ENCODE data around the gene DSP. TPM values are rescaled to one million over a fixed set of nuclear protein-coding genes. Genes with fewer than 3 reads are reported as not detected.
A peak's percentile ranks its signal among the peaks of the same experiment; 100 is the strongest.

The DSP gene
- total RNA-seq, 2 donors from 2014 or later = 60.6 to 211 TPM

- Histone ChIP-seq H3K4me1 (replicated peaks) (no peaks in the 10 kb centered on the region), H3K27ac (no peak overlapping the region), H3K9me3 (no peaks in the 10 kb centered on the region), H3K27me3 (replicated peaks; ENCODE audit: insufficient read depth) (no peaks in the 10 kb centered on the region), H3K36me3 (no peaks in the 10 kb centered on the region), H3K4me3 (no peak overlapping the region)
- TF ChIP-seq POLR2A (IDR thresholded peaks at IDR 0.05) (no peak), POLR2AphosphoS5 (IDR thresholded peaks at IDR 0.05) (no peak)
- TF ChIP-seq, protein P1, sequence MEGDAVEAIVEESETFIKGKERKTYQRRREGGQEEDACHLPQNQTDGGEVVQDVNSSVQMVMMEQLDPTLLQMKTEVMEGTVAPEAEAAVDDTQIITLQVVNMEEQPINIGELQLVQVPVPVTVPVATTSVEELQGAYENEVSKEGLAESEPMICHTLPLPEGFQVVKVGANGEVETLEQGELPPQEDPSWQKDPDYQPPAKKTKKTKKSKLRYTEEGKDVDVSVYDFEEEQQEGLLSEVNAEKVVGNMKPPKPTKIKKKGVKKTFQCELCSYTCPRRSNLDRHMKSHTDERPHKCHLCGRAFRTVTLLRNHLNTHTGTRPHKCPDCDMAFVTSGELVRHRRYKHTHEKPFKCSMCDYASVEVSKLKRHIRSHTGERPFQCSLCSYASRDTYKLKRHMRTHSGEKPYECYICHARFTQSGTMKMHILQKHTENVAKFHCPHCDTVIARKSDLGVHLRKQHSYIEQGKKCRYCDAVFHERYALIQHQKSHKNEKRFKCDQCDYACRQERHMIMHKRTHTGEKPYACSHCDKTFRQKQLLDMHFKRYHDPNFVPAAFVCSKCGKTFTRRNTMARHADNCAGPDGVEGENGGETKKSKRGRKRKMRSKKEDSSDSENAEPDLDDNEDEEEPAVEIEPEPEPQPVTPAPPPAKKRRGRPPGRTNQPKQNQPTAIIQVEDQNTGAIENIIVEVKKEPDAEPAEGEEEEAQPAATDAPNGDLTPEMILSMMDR (IDR thresholded peaks at IDR 0.05) = no peak
- DNase-seq (ENCODE audit: low spot score) = no peak
- intact Hi-C loops (cut with DNase I) = no loop called here
- 62% methylated on average over 2 of the region's 2 CpGs for WGBS
Observed at GRCh38 chr6:7512320-7512719, 29.2 kb upstream of the DSP start.

DNA sequence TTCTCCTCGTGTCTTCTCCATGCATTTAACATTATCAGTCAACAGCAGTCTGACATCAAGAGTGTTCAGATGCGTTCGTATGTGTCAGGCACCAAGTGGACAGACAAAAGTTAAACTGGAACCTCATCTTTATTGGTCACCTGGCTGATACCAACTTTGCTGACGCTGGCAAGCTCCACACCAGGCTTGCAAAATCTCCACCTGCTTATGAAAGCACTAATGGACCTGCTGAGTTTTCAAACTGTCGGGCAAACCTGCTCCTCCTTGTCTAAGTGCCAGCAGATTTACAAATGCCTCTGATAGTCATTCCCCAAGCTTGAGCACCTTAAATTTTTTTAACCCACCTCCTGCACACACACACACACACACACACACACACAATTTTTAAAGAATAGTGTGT lies 27.9 kb upstream of the DSP start:
- peak; percentile 7 for DNase-seq (ENCODE audit: low spot score)
- Histone ChIP-seq H3K36me3 (no peaks in the 10 kb centered on the region), H3K27me3 (replicated peaks; ENCODE audit: insufficient read depth) (no peaks in the 10 kb centered on the region), H3K4me1 (replicated peaks) (no peaks in the 10 kb centered on the region), H3K27ac (no peak overlapping the region), H3K4me3 (no peak overlapping the region), H3K9me3 (no peaks in the 10 kb centered on the region)
- intact Hi-C loops (cut with DNase I) = no loop called here
- WGBS = 60% methylated on average over 5 of the region's 5 CpGs
- TF ChIP-seq POLR2A (IDR thresholded peaks at IDR 0.05) = no peak
- peak; percentile 11 for TF ChIP-seq POLR2AphosphoS5 (IDR thresholded peaks at IDR 0.05)

GRCh38 chr6:7515363-7515762 lies 26.1 kb upstream of the DSP start:
- TF ChIP-seq POLR2AphosphoS5 (IDR thresholded peaks at IDR 0.05) = no peak
- TF ChIP-seq, protein P1 (IDR thresholded peaks at IDR 0.05) = no peak
- TF ChIP-seq POLR2A (IDR thresholded peaks at IDR 0.05) = no peak
- Histone ChIP-seq H3K4me1 (replicated peaks) (no peaks in the 10 kb centered on the region), H3K27ac (no peak overlapping the region), H3K9me3 (no peaks in the 10 kb centered on the region), H3K36me3 (no peaks in the 10 kb centered on the region), H3K4me3 (no peak overlapping the region), H3K27me3 (replicated peaks; ENCODE audit: insufficient read depth) (no peaks in the 10 kb centered on the region)
- DNase-seq (ENCODE audit: low spot score) = no peak
- 95% methylated on average over 2 of the region's 2 CpGs for WGBS
- intact Hi-C loops (cut with DNase I) = no loop called here

DNA sequence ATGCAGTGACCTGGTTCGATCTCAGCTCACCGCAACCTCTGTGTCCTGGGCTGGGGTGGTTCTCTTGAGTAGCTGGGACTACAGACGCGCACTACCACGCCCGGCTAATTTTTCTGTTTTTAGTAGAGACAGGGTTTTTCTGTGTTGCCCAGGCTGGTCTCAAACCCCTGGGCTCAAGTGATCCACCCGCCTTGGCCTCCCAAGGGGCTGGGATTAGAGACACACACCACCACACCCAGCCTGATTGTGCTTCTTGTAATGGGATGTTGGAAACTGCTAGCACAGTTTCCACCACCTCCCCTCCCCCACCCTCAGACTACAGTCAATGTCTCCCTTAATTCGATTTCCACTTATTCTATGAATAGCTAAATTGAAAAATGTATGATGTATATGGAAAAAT lies 22.6 kb upstream of the DSP start:
- DNase-seq (ENCODE audit: low spot score) = no peak
- intact Hi-C loops (cut with DNase I) = no loop called here
- Histone ChIP-seq H3K4me3 (no peak overlapping the region), H3K4me1 (replicated peaks) (no peaks in the 10 kb centered on the region), H3K27me3 (replicated peaks; ENCODE audit: insufficient read depth) (no peaks in the 10 kb centered on the region), H3K9me3 (no peaks in the 10 kb centered on the region), H3K27ac (no peak overlapping the region), H3K36me3 (no peaks in the 10 kb centered on the region)
- 93% methylated on average over 8 of the region's 8 CpGs for WGBS
- TF ChIP-seq, protein P1 (IDR thresholded peaks at IDR 0.05) = no peak
- TF ChIP-seq POLR2A (IDR thresholded peaks at IDR 0.05) (no peak), POLR2AphosphoS5 (IDR thresholded peaks at IDR 0.05) (no peak)

- H3K36me3 ChIP-seq = no peaks in the 10 kb centered on the region
- no peaks in the 10 kb centered on the region for H3K9me3 ChIP-seq
- H3K4me3 ChIP-seq = no peak overlapping the region
- no peaks in the 10 kb centered on the region for H3K4me1 ChIP-seq (replicated peaks)
- TF ChIP-seq, protein P1 (IDR thresholded peaks at IDR 0.05) = no peak
- TF ChIP-seq POLR2AphosphoS5 (IDR thresholded peaks at IDR 0.05) (no peak), POLR2A (IDR thresholded peaks at IDR 0.05) (no peak)
- H3K27me3 ChIP-seq (replicated peaks; ENCODE audit: insufficient read depth) = no peaks in the 10 kb centered on the region
- intact Hi-C loops (cut with DNase I) = no loop called here
- no peak overlapping the region for H3K27ac ChIP-seq
- no peak for DNase-seq (ENCODE audit: low spot score)
Observed at GRCh38 chr6:7522873-7523272, 18.6 kb upstream of the DSP start.
